Mesothelial cell of epicardium (in vitro differentiated cells): ENCODE results near the gene STK38. TPM values are rescaled to one million over a fixed set of nuclear protein-coding genes. Genes with fewer than 3 reads are reported as not detected.
A peak's percentile ranks its signal among the peaks of the same experiment; 100 is the strongest.
"Not testable (repeated sequence)": the region's sequence is repeated elsewhere in the genome, so short reads cannot be mapped to it uniquely, and the experiment has no call there.

ENCODE experiments used
- DNase-seq, 2 experiments: peaks; one replicate each; pipeline ENCODE4 v3.0.0; 2021; ENCODE audit warnings: low spot score in 2 of 2; ENCODE audit not compliant: unreplicated experiment in 2 of 2
- H3K27ac Mint-ChIP-seq: 2 replicates; pipeline ENCODE4 v1.8.0; 2021; ENCODE audit warnings: mixed read lengths
- H3K27me3 Mint-ChIP-seq: 2 replicates; pipeline ENCODE4 v1.8.0; 2021; ENCODE audit warnings: low read depth, mixed read lengths
- H3K36me3 Mint-ChIP-seq: 2 replicates; pipeline ENCODE4 v1.8.0; 2021; ENCODE audit warnings: mixed read lengths
- H3K4me1 Mint-ChIP-seq: 2 replicates; pipeline ENCODE4 v1.8.0; 2021; ENCODE audit warnings: mixed read lengths
- H3K4me3 Mint-ChIP-seq: 2 replicates; pipeline ENCODE4 v1.8.0; 2021; ENCODE audit warnings: mild to moderate bottlenecking, moderate library complexity, mixed read lengths
- H3K9me3 Mint-ChIP-seq: 2 replicates; pipeline ENCODE4 v1.8.0; 2021; ENCODE audit warnings: mixed read lengths
- total RNA-seq: library from RNA; stranded (reverse); gene quantifications from 3 replicates; pipeline ENCODE4 v1.2.1, GENCODE V29; 2021
- TF ChIP-seq, protein P1 (sequence below): fragments of 200-600 bp; sonication (generic); IDR thresholded peaks from one replicate; pipeline ENCODE4 v1.5.0; 2021; ENCODE audit warnings: antibody characterized with exemption; ENCODE audit not compliant: unreplicated experiment

Gene STK38
- total RNA-seq, 1 donor from 2014 or later: 47.8 TPM

DNA sequence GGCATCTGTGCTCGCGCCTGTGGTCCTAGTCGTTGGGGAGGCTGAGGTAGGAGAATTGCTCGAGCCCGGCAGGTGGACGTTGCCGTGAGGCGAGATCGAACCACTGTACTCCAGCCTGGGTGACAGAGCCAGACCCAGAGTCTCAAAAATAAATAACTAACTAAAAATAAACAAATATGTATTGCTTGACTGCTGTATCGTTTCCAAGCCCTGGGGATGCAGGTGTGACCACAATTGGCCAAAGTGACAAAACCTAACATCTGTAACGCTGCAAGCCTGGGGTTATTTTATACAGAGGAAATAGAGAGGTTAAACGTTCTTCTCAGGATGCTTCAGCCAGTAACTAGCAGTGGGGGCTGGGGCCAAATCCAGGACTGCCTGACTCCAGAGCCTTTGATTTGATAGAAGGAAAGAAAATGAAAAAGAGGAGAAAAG, 45.0 kb upstream of the STK38 start:
- Mint-ChIP-seq H3K4me3 (peak overlapping the region; percentile 45), H3K4me1 (peaks cover 17% of the 10 kb centered on the region), H3K27me3 (no peaks in the 10 kb centered on the region), H3K9me3 (no peaks in the 10 kb centered on the region), H3K36me3 (peaks cover 7% of the 10 kb centered on the region), H3K27ac (peak overlapping the region; percentile 85)
- TF ChIP-seq, protein P1, sequence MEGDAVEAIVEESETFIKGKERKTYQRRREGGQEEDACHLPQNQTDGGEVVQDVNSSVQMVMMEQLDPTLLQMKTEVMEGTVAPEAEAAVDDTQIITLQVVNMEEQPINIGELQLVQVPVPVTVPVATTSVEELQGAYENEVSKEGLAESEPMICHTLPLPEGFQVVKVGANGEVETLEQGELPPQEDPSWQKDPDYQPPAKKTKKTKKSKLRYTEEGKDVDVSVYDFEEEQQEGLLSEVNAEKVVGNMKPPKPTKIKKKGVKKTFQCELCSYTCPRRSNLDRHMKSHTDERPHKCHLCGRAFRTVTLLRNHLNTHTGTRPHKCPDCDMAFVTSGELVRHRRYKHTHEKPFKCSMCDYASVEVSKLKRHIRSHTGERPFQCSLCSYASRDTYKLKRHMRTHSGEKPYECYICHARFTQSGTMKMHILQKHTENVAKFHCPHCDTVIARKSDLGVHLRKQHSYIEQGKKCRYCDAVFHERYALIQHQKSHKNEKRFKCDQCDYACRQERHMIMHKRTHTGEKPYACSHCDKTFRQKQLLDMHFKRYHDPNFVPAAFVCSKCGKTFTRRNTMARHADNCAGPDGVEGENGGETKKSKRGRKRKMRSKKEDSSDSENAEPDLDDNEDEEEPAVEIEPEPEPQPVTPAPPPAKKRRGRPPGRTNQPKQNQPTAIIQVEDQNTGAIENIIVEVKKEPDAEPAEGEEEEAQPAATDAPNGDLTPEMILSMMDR: no peak
- no peak for DNase-seq

DNA sequence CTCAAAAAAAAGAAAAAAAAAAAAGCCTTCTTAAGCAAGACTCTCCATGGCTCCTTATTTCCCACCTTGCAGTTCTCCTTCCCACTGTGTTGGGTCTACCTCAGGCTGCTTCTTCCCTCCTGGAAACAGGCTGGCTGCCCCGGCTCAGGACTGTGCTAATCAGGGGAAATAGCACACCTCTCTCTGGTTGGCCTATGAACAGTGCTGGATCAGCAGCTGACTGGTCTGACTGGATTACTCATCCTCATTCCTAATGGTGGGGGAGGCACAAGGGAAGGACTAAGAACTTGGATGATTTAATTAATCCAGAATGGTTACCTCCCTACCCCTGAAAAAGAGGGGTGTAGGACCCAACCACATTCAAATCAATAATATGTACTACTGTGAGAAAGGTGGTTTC, 43.0 kb upstream of the STK38 start:
- H3K4me1 Mint-ChIP-seq: peaks cover 7% of the 10 kb centered on the region
- H3K4me3 Mint-ChIP-seq: no peak overlapping the region
- H3K36me3 Mint-ChIP-seq: no peaks in the 10 kb centered on the region
- H3K9me3 Mint-ChIP-seq: no peaks in the 10 kb centered on the region
- peak overlapping the region; percentile 43 for H3K27ac Mint-ChIP-seq
- DNase-seq: no peak
- TF ChIP-seq, protein P1: no peak
- H3K27me3 Mint-ChIP-seq: no peaks in the 10 kb centered on the region

DNA sequence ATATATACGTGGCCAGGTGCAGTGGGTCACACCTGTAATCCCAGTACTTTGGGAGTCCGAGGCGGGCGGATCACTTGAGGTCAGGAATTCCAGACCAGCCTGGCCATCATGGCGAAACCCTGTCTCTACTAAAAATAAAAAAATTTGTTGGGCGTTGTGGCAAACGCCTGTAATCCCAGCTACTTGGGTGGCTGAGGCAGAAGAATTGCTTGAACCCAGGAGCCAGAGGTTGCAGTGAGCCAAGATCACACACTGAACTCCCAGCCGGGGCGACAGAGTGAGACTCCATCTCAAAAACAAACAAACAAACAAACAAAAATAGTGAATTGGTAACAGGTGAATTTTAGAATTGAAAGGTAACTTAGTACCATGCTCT, 41.7 kb upstream of the STK38 start:
- not testable (repeated sequence) for DNase-seq, H3K4me3 Mint-ChIP-seq, H3K27me3 Mint-ChIP-seq, H3K36me3 Mint-ChIP-seq, H3K9me3 Mint-ChIP-seq, H3K4me1 Mint-ChIP-seq, H3K27ac Mint-ChIP-seq

DNA sequence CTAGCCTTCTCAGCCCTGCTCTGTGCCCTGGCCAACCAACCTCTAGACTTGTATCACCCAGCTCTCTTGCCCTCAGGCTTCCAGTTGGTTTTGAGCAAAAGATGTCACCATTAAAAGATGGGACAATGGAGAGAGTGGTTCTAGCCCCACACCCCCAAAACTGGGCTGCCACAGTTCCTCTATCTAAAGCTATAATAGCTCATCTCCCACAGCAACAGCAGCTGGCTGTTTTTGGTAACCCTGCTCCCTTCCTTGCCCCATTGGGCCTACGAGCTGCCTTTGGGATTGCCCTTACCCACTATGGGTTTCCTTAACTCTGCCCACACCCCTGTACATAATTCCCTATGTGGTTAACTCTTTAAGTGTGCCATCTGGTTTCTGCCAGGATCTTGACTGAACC, 39.3 kb upstream of the STK38 start:
- no peak overlapping the region for H3K27ac Mint-ChIP-seq
- no peaks in the 10 kb centered on the region for H3K9me3 Mint-ChIP-seq
- no peak for DNase-seq
- no peaks in the 10 kb centered on the region for H3K36me3 Mint-ChIP-seq
- no peak overlapping the region for H3K4me3 Mint-ChIP-seq
- H3K4me1 Mint-ChIP-seq: no peaks in the 10 kb centered on the region
- no peaks in the 10 kb centered on the region for H3K27me3 Mint-ChIP-seq
- TF ChIP-seq, protein P1: no peak

DNA sequence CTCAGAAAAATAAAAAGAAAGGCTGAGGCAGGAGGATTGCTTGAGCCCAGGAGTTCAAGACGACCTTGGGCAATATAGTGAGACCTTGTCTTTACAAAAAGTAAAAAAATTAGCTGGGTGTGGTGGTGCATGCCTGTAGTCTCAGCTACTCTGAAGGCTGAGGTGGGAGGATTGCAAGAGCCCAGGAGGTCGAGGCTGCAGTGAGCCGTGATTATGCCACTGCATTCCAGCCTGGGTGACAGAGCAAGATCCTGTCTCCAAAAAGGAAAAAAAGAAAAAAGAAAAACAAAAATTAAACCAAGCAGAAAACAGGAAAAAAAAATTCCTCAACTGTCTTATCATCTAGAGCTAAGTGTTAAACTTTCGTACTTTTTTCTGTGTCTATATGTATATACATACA, 34.4 kb upstream of the STK38 start:
- no peaks in the 10 kb centered on the region for H3K9me3 Mint-ChIP-seq
- TF ChIP-seq, protein P1: no peak
- DNase-seq: no peak
- no peaks in the 10 kb centered on the region for H3K27me3 Mint-ChIP-seq
- H3K36me3 Mint-ChIP-seq: no peaks in the 10 kb centered on the region
- H3K4me3 Mint-ChIP-seq: no peak overlapping the region
- peak overlapping the region; percentile 71 for H3K27ac Mint-ChIP-seq
- peaks cover 26% of the 10 kb centered on the region for H3K4me1 Mint-ChIP-seq

DNA sequence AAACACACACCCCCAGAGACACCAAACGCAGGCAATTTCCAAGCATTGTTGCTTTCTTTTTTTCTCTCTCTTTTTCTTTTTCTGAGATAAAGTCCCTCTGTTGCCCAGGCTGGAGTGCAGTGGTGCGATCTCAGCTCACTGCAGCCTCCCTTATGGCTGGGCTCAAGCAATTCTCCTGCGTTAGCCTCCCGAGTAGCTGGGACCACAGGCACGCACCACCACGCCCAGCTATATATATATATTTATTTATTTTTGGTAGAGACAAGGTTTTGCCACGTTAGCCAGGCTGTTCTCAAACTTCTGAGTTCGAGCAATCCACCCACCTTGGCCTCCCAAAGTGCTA, 32.9 kb upstream of the STK38 start:
- Mint-ChIP-seq H3K27ac (peak overlapping the region; percentile 96), H3K27me3 (no peaks in the 10 kb centered on the region), H3K9me3 (no peaks in the 10 kb centered on the region), H3K4me1 (peaks cover 29% of the 10 kb centered on the region), H3K36me3 (no peaks in the 10 kb centered on the region), H3K4me3 (no peak overlapping the region)
- TF ChIP-seq, protein P1: no peak
- DNase-seq: no peak
